ENCODE results near the gene GAB1. TPM values are rescaled to one million over a fixed set of nuclear protein-coding genes. Genes with fewer than 3 reads are reported as not detected.

Gene GAB1
- total RNA-seq, 1 donor from 2014 or later: 5.0 TPM

GRCh38 chr4:143384381-143384994 lies 47.8 kb downstream of the GAB1 start:
- no peak for TF ChIP-seq CTCF (IDR thresholded peaks at IDR 0.05; ENCODE audit: insufficient read depth, low read length, severe bottlenecking)
- Histone ChIP-seq H3K4me3 (ENCODE audit: low read depth, low read length) (no peak overlapping the region), H3K36me3 (ENCODE audit: control insufficient read depth, insufficient read depth, low read length) (peaks cover 2% of the 10 kb centered on the region), H3K27me3 (ENCODE audit: control insufficient read depth, insufficient read depth, low read length) (no peaks in the 10 kb centered on the region)
- FAIRE-seq (no peak), DNase-seq (ENCODE audit: low read depth) (no peak)

- TF ChIP-seq CTCF (IDR thresholded peaks at IDR 0.05; ENCODE audit: insufficient read depth, low read length, severe bottlenecking): no peak
- FAIRE-seq (no peak), DNase-seq (ENCODE audit: low read depth) (no peak)
- Histone ChIP-seq H3K36me3 (ENCODE audit: control insufficient read depth, insufficient read depth, low read length) (peaks cover 2% of the 10 kb centered on the region), H3K27me3 (ENCODE audit: control insufficient read depth, insufficient read depth, low read length) (no peaks in the 10 kb centered on the region), H3K4me3 (ENCODE audit: low read depth, low read length) (no peak overlapping the region)
Observed at GRCh38 chr4:143386812-143387211, 50.1 kb downstream of the GAB1 start.

GRCh38 chr4:143389579-143390195 lies 53.0 kb downstream of the GAB1 start:
- peaks cover 2% of the 10 kb centered on the region for H3K36me3 ChIP-seq (ENCODE audit: control insufficient read depth, insufficient read depth, low read length)
- no peak overlapping the region for H3K4me3 ChIP-seq (ENCODE audit: low read depth, low read length)
- no peaks in the 10 kb centered on the region for H3K27me3 ChIP-seq (ENCODE audit: control insufficient read depth, insufficient read depth, low read length)
- FAIRE-seq: no peak
- no peak for TF ChIP-seq CTCF (IDR thresholded peaks at IDR 0.05; ENCODE audit: insufficient read depth, low read length, severe bottlenecking)
- peak; percentile 87 for DNase-seq (ENCODE audit: low read depth)

GRCh38 chr4:143390764-143391163 lies 54.1 kb downstream of the GAB1 start:
- Histone ChIP-seq H3K36me3 (ENCODE audit: control insufficient read depth, insufficient read depth, low read length) (peaks cover 2% of the 10 kb centered on the region), H3K4me3 (ENCODE audit: low read depth, low read length) (no peak overlapping the region), H3K27me3 (ENCODE audit: control insufficient read depth, insufficient read depth, low read length) (no peaks in the 10 kb centered on the region)
- DNase-seq (ENCODE audit: low read depth) (no peak), FAIRE-seq (no peak)
- TF ChIP-seq CTCF (IDR thresholded peaks at IDR 0.05; ENCODE audit: insufficient read depth, low read length, severe bottlenecking): no peak

- TF ChIP-seq CTCF (IDR thresholded peaks at IDR 0.05; ENCODE audit: insufficient read depth, low read length, severe bottlenecking): no peak
Observed at GRCh38 chr4:143391261-143391660, 54.6 kb downstream of the GAB1 start.

GRCh38 chr4:143391895-143392294 lies 55.2 kb downstream of the GAB1 start:
- no peak for TF ChIP-seq CTCF (IDR thresholded peaks at IDR 0.05; ENCODE audit: insufficient read depth, low read length, severe bottlenecking)
- H3K27me3 ChIP-seq (ENCODE audit: control insufficient read depth, insufficient read depth, low read length): no peaks in the 10 kb centered on the region
- DNase-seq (ENCODE audit: low read depth): no peak
- no peak for FAIRE-seq
- H3K36me3 ChIP-seq (ENCODE audit: control insufficient read depth, insufficient read depth, low read length): peaks cover 2% of the 10 kb centered on the region
- H3K4me3 ChIP-seq (ENCODE audit: low read depth, low read length): no peak overlapping the region

More at GRCh38 chr4:143391261-143391660, 54.6 kb downstream of the GAB1 start:
- Histone ChIP-seq H3K27me3 (ENCODE audit: control insufficient read depth, insufficient read depth, low read length) (no peaks in the 10 kb centered on the region), H3K36me3 (ENCODE audit: control insufficient read depth, insufficient read depth, low read length) (peaks cover 2% of the 10 kb centered on the region), H3K4me3 (ENCODE audit: low read depth, low read length) (no peak overlapping the region)
- DNase-seq (ENCODE audit: low read depth) (no peak), FAIRE-seq (no peak)

All from bronchial epithelial cell (primary cell).